DMS114 treated with DMSO at 0.1 percent for 48 hours (cell line): ENCODE results near the gene TREX2.
A peak's percentile ranks its signal among the peaks of the same experiment; 100 is the strongest.

ENCODE experiments used
- DNase-seq: peaks from one replicate; lab custom pipeline; 2025; ENCODE audit not compliant: unreplicated experiment; lab: John Stamatoyannopoulos, UW

Gene TREX2

GRCh38 chrX:153476666-153477363 is 31.0 kb upstream of the TREX2 start:
- DNase-seq: no peak

- no peak for DNase-seq
These were observed 30.0 kb upstream of the TREX2 start for GRCh38 chrX:153475751-153476281.

- DNase-seq: no peak
These were observed 29.4 kb upstream of the TREX2 start for GRCh38 chrX:153475271-153475670.

GRCh38 chrX:153474718-153475117 is 28.9 kb upstream of the TREX2 start:
- DNase-seq: no peak

GRCh38 chrX:153474266-153474665 is 28.4 kb upstream of the TREX2 start:
- no peak for DNase-seq

- DNase-seq: no peak
These were observed 27.3 kb upstream of the TREX2 start for GRCh38 chrX:153473126-153473525.

- no peak for DNase-seq
These were observed 25.9 kb upstream of the TREX2 start for GRCh38 chrX:153471663-153472280.

- DNase-seq: peak; percentile 60
These were observed 24.8 kb upstream of the TREX2 start, which contains the start of gene HAUS7 for GRCh38 chrX:153470411-153471363. HAUS7 (minus strand) TSS chrX:153470576; CDS start chrX:153470557, 19 bp downstream.

GRCh38 chrX:153469811-153470410 is 24.1 kb upstream of the TREX2 start:
- DNase-seq: no peak

- no peak for DNase-seq
These were observed 22.2 kb upstream of the TREX2 start for GRCh38 chrX:153468008-153468580.

GRCh38 chrX:153465691-153466380 is 20.0 kb upstream of the TREX2 start:
- DNase-seq: no peak

- DNase-seq: no peak
These were observed 18.3 kb upstream of the TREX2 start for GRCh38 chrX:153464116-153464515.

GRCh38 chrX:153463556-153463955 is 17.7 kb upstream of the TREX2 start:
- no peak for DNase-seq

- DNase-seq: no peak
These were observed 17.2 kb upstream of the TREX2 start for GRCh38 chrX:153463031-153463430.

- DNase-seq: no peak
These were observed 16.4 kb upstream of the TREX2 start for GRCh38 chrX:153462291-153462690.

GRCh38 chrX:153460826-153461225 is 15.0 kb upstream of the TREX2 start:
- peak; percentile 5 for DNase-seq

- no peak for DNase-seq
These were observed 14.1 kb upstream of the TREX2 start for GRCh38 chrX:153459986-153460385.

- no peak for DNase-seq
These were observed 12.6 kb upstream of the TREX2 start for GRCh38 chrX:153458476-153458875.

- no peak for DNase-seq
These were observed 12.1 kb upstream of the TREX2 start for GRCh38 chrX:153457827-153458466.
